ENCODE data around the gene GFY.

Gene GFY

DNA sequence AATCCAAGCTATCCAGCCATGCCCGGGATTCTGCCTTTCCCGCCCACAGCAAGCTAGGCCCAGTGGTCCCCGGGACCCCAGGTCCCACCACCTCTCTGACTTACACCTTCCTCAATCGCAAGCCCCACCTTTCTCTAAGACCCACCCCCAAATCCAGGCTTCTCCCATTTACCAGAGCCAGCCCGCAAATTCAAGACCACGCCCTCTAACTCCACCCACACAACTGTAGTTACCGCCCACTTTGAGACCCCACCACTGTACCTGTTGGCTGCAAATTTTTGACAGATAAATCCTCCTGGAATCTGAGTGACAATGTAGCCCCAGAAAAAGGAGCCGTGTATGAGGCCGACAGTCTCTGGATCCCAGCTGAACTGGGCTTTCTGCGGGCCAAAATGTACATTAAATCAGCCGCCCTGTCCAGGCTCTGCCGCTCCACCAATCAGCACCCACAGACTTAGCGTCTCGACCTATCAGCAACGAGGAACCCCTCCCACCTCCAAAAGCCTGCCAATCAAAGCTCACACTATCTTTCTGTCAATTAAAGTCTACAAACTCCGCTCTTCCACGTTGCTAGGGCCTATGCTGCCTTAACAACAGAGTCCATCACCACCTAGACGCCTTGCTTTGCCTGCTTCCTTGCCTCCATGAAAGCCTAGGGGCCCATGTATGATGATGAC is 9.9 kb downstream of the GFY start (continued):
- no peak for TF ChIP-seq PRDM2 (tag by site-specific recombination; IDR thresholded peaks at IDR 0.05; ENCODE audit: borderline replicate concordance)
- TF ChIP-seq ZNF211 (tag by site-specific recombination; IDR thresholded peaks at IDR 0.05; ENCODE audit: low read depth), result no peak
- peak; percentile 54 for TF ChIP-seq ZFHX2 (tag by site-specific recombination; conservative IDR thresholded peaks at IDR 0.05)
- TF ChIP-seq EGR2 (tag by site-specific recombination; IDR thresholded peaks at IDR 0.05; ENCODE audit: low read depth), result 0 out of 2 replicates have a peak, but pooled peaks have one; percentile 33
- TF ChIP-seq KLF9 (tag by site-specific recombination; IDR thresholded peaks at IDR 0.05; ENCODE audit: low read depth), result 0 out of 2 replicates have a peak, but pooled peaks have one; percentile 35
- no peak for TF ChIP-seq SCRT1 (tag by site-specific recombination; IDR thresholded peaks at IDR 0.05; ENCODE audit: borderline replicate concordance)
- peak; percentile 73 for TF ChIP-seq SP2 (tag by site-specific recombination; IDR thresholded peaks at IDR 0.05)
- no peak for TF ChIP-seq ZNF624 (tag by site-specific recombination; IDR thresholded peaks at IDR 0.05)
- TF ChIP-seq, protein P1, sequence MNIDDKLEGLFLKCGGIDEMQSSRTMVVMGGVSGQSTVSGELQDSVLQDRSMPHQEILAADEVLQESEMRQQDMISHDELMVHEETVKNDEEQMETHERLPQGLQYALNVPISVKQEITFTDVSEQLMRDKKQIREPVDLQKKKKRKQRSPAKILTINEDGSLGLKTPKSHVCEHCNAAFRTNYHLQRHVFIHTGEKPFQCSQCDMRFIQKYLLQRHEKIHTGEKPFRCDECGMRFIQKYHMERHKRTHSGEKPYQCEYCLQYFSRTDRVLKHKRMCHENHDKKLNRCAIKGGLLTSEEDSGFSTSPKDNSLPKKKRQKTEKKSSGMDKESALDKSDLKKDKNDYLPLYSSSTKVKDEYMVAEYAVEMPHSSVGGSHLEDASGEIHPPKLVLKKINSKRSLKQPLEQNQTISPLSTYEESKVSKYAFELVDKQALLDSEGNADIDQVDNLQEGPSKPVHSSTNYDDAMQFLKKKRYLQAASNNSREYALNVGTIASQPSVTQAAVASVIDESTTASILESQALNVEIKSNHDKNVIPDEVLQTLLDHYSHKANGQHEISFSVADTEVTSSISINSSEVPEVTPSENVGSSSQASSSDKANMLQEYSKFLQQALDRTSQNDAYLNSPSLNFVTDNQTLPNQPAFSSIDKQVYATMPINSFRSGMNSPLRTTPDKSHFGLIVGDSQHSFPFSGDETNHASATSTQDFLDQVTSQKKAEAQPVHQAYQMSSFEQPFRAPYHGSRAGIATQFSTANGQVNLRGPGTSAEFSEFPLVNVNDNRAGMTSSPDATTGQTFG (tag by site-specific recombination; IDR thresholded peaks at IDR 0.05; ENCODE audit: borderline replicate concordance), result no peak
- no peak for TF ChIP-seq ZNF416 (tag by site-specific recombination; IDR thresholded peaks at IDR 0.05)
- no peak for TF ChIP-seq ZNF10 (tag by site-specific recombination; IDR thresholded peaks at IDR 0.05)
- no peak for TF ChIP-seq ZNF670 (tag by site-specific recombination; IDR thresholded peaks at IDR 0.05; ENCODE audit: low read depth)
- TF ChIP-seq ZNF521 (tag by site-specific recombination; IDR thresholded peaks at IDR 0.05), result no peak

GRCh38 chr19:49435670-49436069 is 10.5 kb downstream of the GFY start:
- POLR2A ChIA-PET, result interaction anchor here (1.1 to 1.3 kb wide), 3 partner anchors 10 to 74 kb away, joined by 3 to 4 read pairs (median 3); partner anchors contain the start of genes ALDH16A1 and GFY
- Histone ChIP-seq H3K9me3 (ENCODE audit: control insufficient read depth, insufficient read depth, low read depth, low read length) (no peaks in the 10 kb centered on the region), H3K4me3 (ENCODE audit: low read depth, low read length) (no peak overlapping the region)

More at GRCh38 chr19:49435670-49436069, 10.5 kb downstream of the GFY start:
- TF ChIP-seq ZNF155 (tag by site-specific recombination; IDR thresholded peaks at IDR 0.05), result no peak
- TF ChIP-seq ZNF830 (tag by site-specific recombination; IDR thresholded peaks at IDR 0.05; ENCODE audit: low read depth), result no peak
- H3K4me1 ChIP-seq (ENCODE audit: control insufficient read depth, insufficient read depth, low read length), result no peaks in the 10 kb centered on the region
- no peaks in the 10 kb centered on the region for H3K36me3 ChIP-seq (ENCODE audit: control insufficient read depth in 2 of 2, insufficient read depth in 1 of 2, low read length in 2 of 2)
- CTCF ChIA-PET, result interaction anchor here (0.6 to 1.2 kb wide), 3 partner anchors 11 to 44 kb away, joined by 3 to 4 read pairs (median 3); no protein-coding TSS in a partner anchor
- no peak overlapping the region for H3K27ac ChIP-seq (ENCODE audit: extremely low read depth, low read depth, low read length)
